Measurements from ENCODE around the gene ZCCHC7.

GRCh38 chr9:37182718-37183117 is 62.3 kb downstream of the ZCCHC7 start:
- no peak for TF ChIP-seq CTCF (IDR thresholded peaks at IDR 0.05; ENCODE audit: low read depth, low read length)
- no peak for TF ChIP-seq EZH2phosphoT487 (IDR thresholded peaks at IDR 0.05; ENCODE audit: low read depth)

Data from OCI-LY3 (cell line).